Activated naive CD4-positive, alpha-beta T cell treated with anti-CD3 and anti-CD28 coated beads for 36 hours (primary cell): ENCODE data around the gene PCDHGB7. TPM values are rescaled to one million over a fixed set of nuclear protein-coding genes. Genes with fewer than 3 reads are reported as not detected.
"Not testable (repeated sequence)": the region's sequence is repeated elsewhere in the genome, so short reads cannot be mapped to it uniquely, and the experiment has no call there.

ENCODE experiments used
- CTCF ChIA-PET: fragments of 350-600 bp; sonication (Branson Sonifier 250); formaldehyde crosslinking; loops from one replicate; lab custom pipeline; 2021; ENCODE audit warnings: antibody characterized with exemption; lab: Charles Lee
- DNase-seq: peaks from one replicate; pipeline ENCODE4 v3.0.0-alpha.2; 2020
- H3K27ac Mint-ChIP-seq: one replicate; pipeline ENCODE4 v1.8.0; 2021; ENCODE audit warnings: mild to moderate bottlenecking, mixed read lengths
- H3K27me3 Mint-ChIP-seq: one replicate; pipeline ENCODE4 v1.8.0; 2021; ENCODE audit warnings: low read depth, mixed read lengths
- H3K36me3 Mint-ChIP-seq: one replicate; pipeline ENCODE4 v1.8.0; 2021; ENCODE audit warnings: low read depth, mixed read lengths
- H3K4me1 Mint-ChIP-seq: one replicate; pipeline ENCODE4 v1.8.0; 2021; ENCODE audit warnings: low read depth, mixed read lengths
- H3K4me3 Mint-ChIP-seq: one replicate; pipeline ENCODE4 v1.8.0; 2021; ENCODE audit warnings: mild to moderate bottlenecking, moderate library complexity, mixed read lengths
- H3K9me3 Mint-ChIP-seq: one replicate; pipeline ENCODE4 v1.8.0; 2021; ENCODE audit warnings: mixed read lengths
- intact Hi-C: fragments of 100-400 bp; cut with micrococcal nuclease; formaldehyde crosslinking; loops from one replicate; pipeline ENCODE4 v1.15.1; 2023
- total RNA-seq, 2 experiments: library from RNA; stranded (reverse); gene quantifications; one replicate each; pipeline ENCODE4 v1.2.3, GENCODE V29; 2021

Gene PCDHGB7
- total RNA-seq, 2 experiments from 2014 or later: not detected

GRCh38 chr5:141387557-141388311 lies 29.7 kb upstream of the PCDHGB7 start, which contains the start of gene PCDHGB4:
Gene PCDHGB4 (plus strand): TSS chr5:141387698. CDS start chr5:141387885, 187 bp downstream.
- CTCF ChIA-PET: interaction anchor here (0.6 to 2.4 kb wide), 7 partner anchors 10 to 91 kb away, joined by 3 to 8 read pairs (median 4); partner anchors contain the start of genes PCDHGA11, PCDHGB3 and PCDHGB5
- Mint-ChIP-seq H3K27me3 (peaks cover 75% of the 10 kb centered on the region), H3K4me3 (peak within 1 kb of the TSS; percentile 54), H3K36me3 (peaks cover 18% of the 10 kb centered on the region), H3K9me3 (peaks cover 31% of the 10 kb centered on the region)
- DNase-seq: peak; percentile 39
- H3K27ac Mint-ChIP-seq, H3K4me1 Mint-ChIP-seq, intact Hi-C loops: not testable (repeated sequence)

GRCh38 chr5:141388661-141389060 lies 28.8 kb upstream of the PCDHGB7 start:
- no peak overlapping the region for H3K27ac Mint-ChIP-seq
- peaks cover 74% of the 10 kb centered on the region for H3K27me3 Mint-ChIP-seq
- peaks cover 30% of the 10 kb centered on the region for H3K9me3 Mint-ChIP-seq
- DNase-seq: no peak
- intact Hi-C loops: no loop called here
- no peaks in the 10 kb centered on the region for H3K4me1 Mint-ChIP-seq
- H3K4me3 Mint-ChIP-seq: no peak overlapping the region
- CTCF ChIA-PET: interaction anchor here (0.6 to 2.4 kb wide), 2 partner anchors 32 to 40 kb away, joined by 3 to 6 read pairs; partner anchors contain the start of gene PCDHGA11
- H3K36me3 Mint-ChIP-seq: peaks cover 21% of the 10 kb centered on the region

GRCh38 chr5:141389153-141390042 lies 28.1 kb upstream of the PCDHGB7 start:
- Mint-ChIP-seq H3K4me1 (no peaks in the 10 kb centered on the region), H3K27ac (no peak overlapping the region), H3K27me3 (peaks cover 74% of the 10 kb centered on the region), H3K9me3 (peaks cover 29% of the 10 kb centered on the region), H3K36me3 (peaks cover 22% of the 10 kb centered on the region), H3K4me3 (no peak overlapping the region)
- CTCF ChIA-PET: interaction anchor here (0.6 to 2.4 kb wide), 6 partner anchors 17 to 203 kb away, joined by 3 to 6 read pairs (median 4); partner anchors contain the start of genes PCDHB9, PCDHGA11 and PCDHGC3
- intact Hi-C loops: no loop called here
- no peak for DNase-seq

GRCh38 chr5:141392429-141393198 lies 24.9 kb upstream of the PCDHGB7 start, which contains the start of gene PCDHGA8:
Gene PCDHGA8 (plus strand): TSS chr5:141392633. CDS start chr5:141392814, 181 bp downstream.
- H3K9me3 Mint-ChIP-seq: peaks cover 23% of the 10 kb centered on the region
- no peaks in the 10 kb centered on the region for H3K4me1 Mint-ChIP-seq
- DNase-seq: no peak
- no peak within 1 kb of the TSS for H3K27ac Mint-ChIP-seq
- peaks cover 19% of the 10 kb centered on the region for H3K36me3 Mint-ChIP-seq
- peaks cover 62% of the 10 kb centered on the region for H3K27me3 Mint-ChIP-seq
- CTCF ChIA-PET: interaction anchor here (1.1 to 2.0 kb wide), 3 partner anchors 28 to 165 kb away, joined by 3 to 6 read pairs (median 4); partner anchors contain the start of gene PCDHGA11
- intact Hi-C loops: no loop called here
- no peak within 1 kb of the TSS for H3K4me3 Mint-ChIP-seq

- Mint-ChIP-seq H3K27ac (no peak overlapping the region), H3K4me1 (no peaks in the 10 kb centered on the region), H3K9me3 (peaks cover 23% of the 10 kb centered on the region), H3K4me3 (no peak overlapping the region), H3K36me3 (peaks cover 19% of the 10 kb centered on the region), H3K27me3 (peaks cover 60% of the 10 kb centered on the region)
- CTCF ChIA-PET: interaction anchor here (1.1 to 2.0 kb wide), 3 partner anchors 28 to 165 kb away, joined by 3 to 6 read pairs (median 4); partner anchors contain the start of gene PCDHGA11
- DNase-seq: no peak
- intact Hi-C loops: no loop called here
Measured at GRCh38 chr5:141393267-141393666, 24.2 kb upstream of the PCDHGB7 start.

- H3K4me1 Mint-ChIP-seq, H3K4me3 Mint-ChIP-seq, intact Hi-C loops, DNase-seq: not testable (repeated sequence)
- CTCF ChIA-PET: interaction anchor here (2.2 kb wide), 1 partner anchor 30 kb away, joined by 6 read pairs; the partner anchor contains the start of gene PCDHGA5
- H3K27me3 Mint-ChIP-seq: peaks cover 60% of the 10 kb centered on the region
- peaks cover 20% of the 10 kb centered on the region for H3K36me3 Mint-ChIP-seq
- H3K27ac Mint-ChIP-seq: peak overlapping the region; percentile 41
- H3K9me3 Mint-ChIP-seq: peaks cover 21% of the 10 kb centered on the region
Measured at GRCh38 chr5:141394401-141395187, 22.9 kb upstream of the PCDHGB7 start.

- peaks cover 18% of the 10 kb centered on the region for H3K9me3 Mint-ChIP-seq
- intact Hi-C loops, H3K4me1 Mint-ChIP-seq, H3K27ac Mint-ChIP-seq: not testable (repeated sequence)
- peak; percentile 51 for DNase-seq
- peak within 1 kb of the TSS; percentile 50 for H3K4me3 Mint-ChIP-seq
- CTCF ChIA-PET: interaction anchor here (0.7 to 1.9 kb wide), 10 partner anchors 11 to 160 kb away, joined by 3 to 9 read pairs (median 4); partner anchors contain the start of genes PCDHGA10, PCDHGA11, PCDHGA12 and PCDHGB4
- peaks cover 14% of the 10 kb centered on the region for H3K36me3 Mint-ChIP-seq
- H3K27me3 Mint-ChIP-seq: peaks cover 56% of the 10 kb centered on the region
Measured at GRCh38 chr5:141397756-141398551, 19.5 kb upstream of the PCDHGB7 start, which contains the start of gene PCDHGB5. Gene PCDHGB5 (plus strand): TSS chr5:141397947. CDS start chr5:141398128, 181 bp downstream.

- no peak for DNase-seq
- peaks cover 58% of the 10 kb centered on the region for H3K27me3 Mint-ChIP-seq
- H3K4me3 Mint-ChIP-seq: no peak overlapping the region
- H3K27ac Mint-ChIP-seq: no peak overlapping the region
- H3K36me3 Mint-ChIP-seq: peaks cover 9% of the 10 kb centered on the region
- CTCF ChIA-PET: interaction anchor here (1.8 to 1.9 kb wide), 3 partner anchors 14 to 114 kb away, joined by 7 to 9 read pairs (median 9); partner anchors contain the start of genes PCDHGA10 and PCDHGA12
- intact Hi-C loops: no loop called here
- H3K4me1 Mint-ChIP-seq: peaks cover 5% of the 10 kb centered on the region
- H3K9me3 Mint-ChIP-seq: peaks cover 22% of the 10 kb centered on the region
Measured at GRCh38 chr5:141398608-141399007, 18.9 kb upstream of the PCDHGB7 start.

GRCh38 chr5:141399555-141400258 lies 17.8 kb upstream of the PCDHGB7 start:
- peaks cover 58% of the 10 kb centered on the region for H3K27me3 Mint-ChIP-seq
- DNase-seq: no peak
- H3K4me1 Mint-ChIP-seq: peaks cover 5% of the 10 kb centered on the region
- intact Hi-C loops: no loop called here
- no peak overlapping the region for H3K27ac Mint-ChIP-seq
- no peak overlapping the region for H3K4me3 Mint-ChIP-seq
- H3K36me3 Mint-ChIP-seq: peaks cover 10% of the 10 kb centered on the region
- peaks cover 21% of the 10 kb centered on the region for H3K9me3 Mint-ChIP-seq
- CTCF ChIA-PET: interaction anchor here (0.9 to 1.3 kb wide), 2 partner anchors 113 to 595 kb away, joined by 3 to 6 read pairs; no protein-coding TSS in a partner anchor
